Suprapubic skin (tissue), 4 donors: ENCODE results near the gene SYT17. TPM values are rescaled to one million over a fixed set of nuclear protein-coding genes. Genes with fewer than 3 reads are reported as not detected.
A peak's percentile ranks its signal among the peaks of the same experiment; 100 is the strongest.

Experiments used
- DNase-seq, 2 donors: peaks; one replicate each; pipeline ENCODE4 v3.0.0-alpha.2; 2019; ENCODE audit warnings: low spot score in 2 of 2
- H3K27ac ChIP-seq: fragments of 200-600 bp; sonication (generic); one replicate; pipeline ENCODE4 v1.5.1; 2019
- H3K27me3 ChIP-seq: fragments of 200-600 bp; sonication (generic); one replicate; pipeline ENCODE4 v1.5.1; 2019
- H3K36me3 ChIP-seq: fragments of 200-600 bp; sonication (generic); one replicate; pipeline ENCODE4 v1.5.1; 2019
- H3K4me1 ChIP-seq: fragments of 200-600 bp; sonication (generic); one replicate; pipeline ENCODE4 v1.5.1; 2019
- H3K4me3 ChIP-seq: fragments of 200-600 bp; sonication (generic); one replicate; pipeline ENCODE4 v1.5.1; 2019; ENCODE audit warnings: mild to moderate bottlenecking
- H3K9me3 ChIP-seq: fragments of 200-600 bp; sonication (generic); one replicate; pipeline ENCODE4 v1.5.1; 2019
- EP300 ChIP-seq: sonication (generic); formaldehyde crosslinking; IDR thresholded peaks from one replicate; pipeline ENCODE4 v1.6.1; 2017; ENCODE audit warnings: antibody characterized with exemption
- POLR2A ChIP-seq, 2 donors: fragments of 450-650 bp; IDR thresholded peaks; one replicate each; pipeline ENCODE4 v1.6.1; 2017; ENCODE audit warnings: antibody characterized with exemption in 2 of 2, mild to moderate bottlenecking in 2 of 2, moderate library complexity in 2 of 2
- POLR2AphosphoS5 ChIP-seq, 3 donors: sonication (generic); formaldehyde crosslinking; IDR thresholded peaks; one replicate each; pipeline ENCODE4 v1.6.1; 2017; ENCODE audit warnings: antibody characterized with exemption in 3 of 3
- WGBS: methylation state at CpG from one replicate; pipeline ENCODE4 v1.1.5; 2018; 5-methylcytosine and 5-hydroxymethylcytosine counted together
- total RNA-seq, 4 donors: library from RNA; depleted of rRNA; stranded (reverse); fragments of >200 nt; gene quantifications; one replicate each; pipeline ENCODE4 v1.1.0, GENCODE V29; 2016
- TF ChIP-seq, protein P1 (sequence below), 2 donors: fragments of 200-600 bp in 1 of 2; fragments of 450-650 bp in 1 of 2; sonication (generic) in 1 of 2; IDR thresholded peaks; one replicate each; pipeline ENCODE4 v1.5.1; 2016 to 2019; ENCODE audit warnings: antibody characterized with exemption in 2 of 2, mild to moderate bottlenecking in 1 of 2, moderate library complexity in 1 of 2

SYT17 gene
- total RNA-seq, 4 donors from 2014 or later = 2.5 to 27.6 (median 9.7) TPM

DNA sequence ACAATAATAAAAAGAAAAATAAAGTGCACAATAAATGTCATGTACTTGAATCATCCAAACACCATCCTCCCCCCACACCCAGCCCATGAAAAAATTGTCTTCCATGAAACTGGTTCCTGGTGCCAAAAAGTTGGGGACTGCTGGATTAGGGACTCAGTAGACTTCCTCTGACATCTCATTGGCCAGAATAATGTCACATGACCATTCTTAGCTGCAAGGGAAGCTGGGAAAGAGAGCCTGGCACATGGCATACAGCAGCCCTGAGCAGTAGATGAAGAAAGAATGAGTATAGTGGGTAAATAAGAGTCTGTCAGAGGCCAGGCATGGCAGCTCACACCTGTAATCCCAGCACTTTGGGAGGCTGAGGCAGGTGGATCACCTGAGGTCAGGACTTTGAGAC is 41.7 kb upstream of the SYT17 start:
- Histone ChIP-seq H3K27ac (no peak overlapping the region), H3K4me1 (peaks cover 29% of the 10 kb centered on the region)

DNA sequence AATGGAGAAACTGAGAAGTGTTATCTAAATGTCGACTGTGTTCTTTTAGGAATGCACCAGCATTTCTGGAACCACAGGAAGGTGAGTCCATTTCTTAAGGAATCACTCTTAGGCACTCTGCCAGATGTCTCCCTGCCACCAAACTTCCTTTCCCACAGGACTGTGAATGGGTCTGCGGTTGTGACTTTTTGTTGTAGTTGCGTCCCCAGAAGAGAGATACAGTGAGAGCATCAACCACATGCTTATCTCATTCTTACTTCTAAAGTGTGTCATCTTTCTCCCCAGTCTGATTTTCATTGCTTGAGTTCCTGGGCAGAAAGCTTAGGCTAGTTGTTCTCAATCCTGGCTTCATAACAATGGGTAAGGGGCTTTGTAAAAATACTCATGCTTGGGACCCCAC is 40.8 kb upstream of the SYT17 start:
- peaks cover 29% of the 10 kb centered on the region for H3K4me1 ChIP-seq
- no peak for DNase-seq
- H3K9me3 ChIP-seq = no peaks in the 10 kb centered on the region
- TF ChIP-seq EP300 (no peak), POLR2A (IDR thresholded peaks at IDR 0.05) (no peak), POLR2AphosphoS5 (IDR thresholded peaks at IDR 0.05) (no peak)
- TF ChIP-seq, protein P1, sequence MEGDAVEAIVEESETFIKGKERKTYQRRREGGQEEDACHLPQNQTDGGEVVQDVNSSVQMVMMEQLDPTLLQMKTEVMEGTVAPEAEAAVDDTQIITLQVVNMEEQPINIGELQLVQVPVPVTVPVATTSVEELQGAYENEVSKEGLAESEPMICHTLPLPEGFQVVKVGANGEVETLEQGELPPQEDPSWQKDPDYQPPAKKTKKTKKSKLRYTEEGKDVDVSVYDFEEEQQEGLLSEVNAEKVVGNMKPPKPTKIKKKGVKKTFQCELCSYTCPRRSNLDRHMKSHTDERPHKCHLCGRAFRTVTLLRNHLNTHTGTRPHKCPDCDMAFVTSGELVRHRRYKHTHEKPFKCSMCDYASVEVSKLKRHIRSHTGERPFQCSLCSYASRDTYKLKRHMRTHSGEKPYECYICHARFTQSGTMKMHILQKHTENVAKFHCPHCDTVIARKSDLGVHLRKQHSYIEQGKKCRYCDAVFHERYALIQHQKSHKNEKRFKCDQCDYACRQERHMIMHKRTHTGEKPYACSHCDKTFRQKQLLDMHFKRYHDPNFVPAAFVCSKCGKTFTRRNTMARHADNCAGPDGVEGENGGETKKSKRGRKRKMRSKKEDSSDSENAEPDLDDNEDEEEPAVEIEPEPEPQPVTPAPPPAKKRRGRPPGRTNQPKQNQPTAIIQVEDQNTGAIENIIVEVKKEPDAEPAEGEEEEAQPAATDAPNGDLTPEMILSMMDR (IDR thresholded peaks at IDR 0.05) = no peak
- no peak overlapping the region for H3K4me3 ChIP-seq
- H3K27me3 ChIP-seq = no peaks in the 10 kb centered on the region
- H3K27ac ChIP-seq = no peak overlapping the region
- 87% methylated on average over 3 of the region's 3 CpGs for WGBS
- no peaks in the 10 kb centered on the region for H3K36me3 ChIP-seq

More for the DNA sequence above, 41.7 kb upstream of the SYT17 start:
- Histone ChIP-seq H3K27me3 (no peaks in the 10 kb centered on the region), H3K4me3 (no peak overlapping the region), H3K36me3 (no peaks in the 10 kb centered on the region), H3K9me3 (no peaks in the 10 kb centered on the region)
- no peak for DNase-seq
- TF ChIP-seq EP300 (no peak), POLR2AphosphoS5 (IDR thresholded peaks at IDR 0.05) (no peak), POLR2A (IDR thresholded peaks at IDR 0.05) (no peak)
- TF ChIP-seq, protein P1 (IDR thresholded peaks at IDR 0.05) = no peak

- Histone ChIP-seq H3K36me3 (no peaks in the 10 kb centered on the region), H3K4me3 (no peak overlapping the region), H3K27me3 (no peaks in the 10 kb centered on the region), H3K9me3 (no peaks in the 10 kb centered on the region), H3K27ac (no peak overlapping the region), H3K4me1 (peaks cover 34% of the 10 kb centered on the region)
- TF ChIP-seq, protein P1 (IDR thresholded peaks at IDR 0.05) = no peak
- TF ChIP-seq POLR2A (IDR thresholded peaks at IDR 0.05) (no peak), POLR2AphosphoS5 (IDR thresholded peaks at IDR 0.05) (no peak), EP300 (no peak)
- no peak for DNase-seq
- 61% methylated on average over 3 of the region's 3 CpGs for WGBS
Measured at GRCh38 chr16:19127674-19128131, 40.3 kb upstream of the SYT17 start.

DNA sequence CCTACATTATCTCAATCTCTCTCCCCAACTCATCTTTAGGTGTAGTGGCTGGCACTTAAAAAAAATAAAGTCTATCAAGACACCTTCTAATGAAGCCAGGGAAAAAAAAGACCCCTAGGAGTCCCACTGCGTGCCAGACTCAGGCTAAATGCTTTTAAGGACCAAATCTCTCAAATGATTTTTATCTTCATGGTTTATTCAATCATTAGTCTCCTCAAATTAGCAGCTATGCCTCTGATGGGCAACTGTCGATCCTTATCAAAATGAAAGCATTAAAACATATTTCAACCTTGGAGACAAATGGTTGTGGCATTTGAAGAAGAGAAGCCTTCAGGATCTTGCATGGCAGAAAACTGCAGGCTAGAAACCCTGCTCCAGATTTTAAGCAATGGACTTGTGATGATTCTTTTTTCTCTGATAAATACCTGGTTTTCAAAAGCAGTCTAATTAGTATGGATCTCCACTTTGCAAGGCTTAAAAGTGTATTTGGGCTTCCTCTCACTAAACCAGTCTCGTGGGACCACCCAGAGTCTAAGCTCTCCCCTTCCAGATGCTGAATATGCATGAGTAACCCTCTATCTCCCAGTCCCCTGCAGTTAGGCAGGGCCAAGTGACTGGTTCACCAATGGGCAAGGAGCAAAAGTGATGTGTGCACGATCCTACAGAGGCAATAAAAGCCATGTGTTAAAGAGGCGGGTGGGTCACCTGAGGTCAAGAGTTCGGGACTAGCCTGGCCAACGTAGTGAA is 39.4 kb upstream of the SYT17 start:
- H3K27me3 ChIP-seq = no peaks in the 10 kb centered on the region
- peaks cover 30% of the 10 kb centered on the region for H3K4me1 ChIP-seq
- no peak overlapping the region for H3K4me3 ChIP-seq
- no peak for DNase-seq
- no peaks in the 10 kb centered on the region for H3K36me3 ChIP-seq
- no peak for TF ChIP-seq POLR2A (IDR thresholded peaks at IDR 0.05)
- TF ChIP-seq, protein P1 (IDR thresholded peaks at IDR 0.05) = no peak
- TF ChIP-seq EP300 = no peak
- TF ChIP-seq POLR2AphosphoS5 (IDR thresholded peaks at IDR 0.05) = no peak
- no peaks in the 10 kb centered on the region for H3K9me3 ChIP-seq
- H3K27ac ChIP-seq = no peak overlapping the region
- 78% methylated on average over 7 of the region's 7 CpGs for WGBS

DNA sequence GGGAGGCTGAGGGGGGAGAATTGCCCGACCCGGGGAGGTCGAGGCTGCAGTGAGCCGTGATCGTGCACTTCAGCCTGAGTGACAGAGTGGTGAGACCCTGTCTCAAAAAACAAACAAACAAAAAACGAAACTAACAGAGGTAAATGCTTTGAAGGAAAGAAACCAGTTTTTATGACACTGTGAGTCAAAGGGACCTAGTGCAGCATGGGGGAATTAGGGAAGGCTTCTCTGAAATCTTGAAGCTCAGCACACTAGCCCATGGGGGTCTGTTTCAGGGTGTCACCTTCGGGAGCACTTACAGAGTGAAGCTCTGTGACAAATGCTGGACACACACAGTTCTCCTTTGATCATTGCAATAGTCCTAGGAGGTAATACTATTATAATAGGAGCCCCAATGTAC is 37.7 kb upstream of the SYT17 start:
- no peaks in the 10 kb centered on the region for H3K9me3 ChIP-seq
- peaks cover 34% of the 10 kb centered on the region for H3K4me1 ChIP-seq
- H3K27me3 ChIP-seq = no peaks in the 10 kb centered on the region
- H3K36me3 ChIP-seq = no peaks in the 10 kb centered on the region
- H3K4me3 ChIP-seq = no peak overlapping the region
- 88% methylated on average over 7 of the region's 7 CpGs for WGBS
- TF ChIP-seq, protein P1 (IDR thresholded peaks at IDR 0.05) = no peak
- no peak for TF ChIP-seq POLR2AphosphoS5 (IDR thresholded peaks at IDR 0.05)
- no peak for TF ChIP-seq POLR2A (IDR thresholded peaks at IDR 0.05)
- TF ChIP-seq EP300 = no peak
- DNase-seq = no peak
- H3K27ac ChIP-seq = peak overlapping the region; percentile 76
